ENCODE results near the gene SEPTIN2.

DNA sequence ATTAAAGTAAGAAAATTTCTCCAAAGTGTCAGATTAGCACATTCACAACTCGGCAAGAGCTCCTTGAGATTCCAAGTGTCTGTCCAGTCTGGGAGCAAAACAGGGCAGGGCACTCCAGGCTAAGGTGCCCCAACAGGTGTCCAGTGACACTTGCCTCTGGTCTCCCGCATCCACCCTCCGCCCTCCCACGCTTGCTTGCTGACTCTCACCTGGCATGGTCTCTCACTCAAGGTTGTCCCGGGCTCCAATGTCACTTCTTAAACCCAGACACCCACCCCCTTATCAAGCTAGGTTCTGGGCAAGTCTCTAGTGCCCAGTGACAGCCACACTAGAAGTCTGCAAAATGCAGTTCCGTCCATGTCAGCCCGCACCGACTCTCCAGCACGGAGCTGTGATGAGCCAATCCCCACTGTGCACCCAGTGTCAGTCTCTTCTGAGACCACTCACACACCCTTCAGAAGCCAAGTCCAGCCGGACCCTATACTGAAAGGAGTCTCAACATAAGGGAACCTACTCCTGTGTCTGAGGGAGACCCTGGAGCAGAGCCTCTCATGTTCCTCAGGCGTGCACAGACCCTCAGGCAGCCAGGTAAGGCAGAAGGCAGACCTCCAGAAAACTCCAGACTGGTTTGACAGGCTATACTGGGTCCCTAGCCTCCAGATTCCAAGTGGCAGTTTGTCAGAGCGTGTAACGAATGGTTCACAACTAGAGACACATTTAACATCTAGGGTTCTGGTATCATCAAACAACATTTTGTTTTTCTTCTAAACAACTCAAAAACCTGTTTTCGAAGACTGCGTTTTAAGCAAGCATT, 45.8 kb upstream of the SEPTIN2 start:
- TF ChIP-seq, protein P1, sequence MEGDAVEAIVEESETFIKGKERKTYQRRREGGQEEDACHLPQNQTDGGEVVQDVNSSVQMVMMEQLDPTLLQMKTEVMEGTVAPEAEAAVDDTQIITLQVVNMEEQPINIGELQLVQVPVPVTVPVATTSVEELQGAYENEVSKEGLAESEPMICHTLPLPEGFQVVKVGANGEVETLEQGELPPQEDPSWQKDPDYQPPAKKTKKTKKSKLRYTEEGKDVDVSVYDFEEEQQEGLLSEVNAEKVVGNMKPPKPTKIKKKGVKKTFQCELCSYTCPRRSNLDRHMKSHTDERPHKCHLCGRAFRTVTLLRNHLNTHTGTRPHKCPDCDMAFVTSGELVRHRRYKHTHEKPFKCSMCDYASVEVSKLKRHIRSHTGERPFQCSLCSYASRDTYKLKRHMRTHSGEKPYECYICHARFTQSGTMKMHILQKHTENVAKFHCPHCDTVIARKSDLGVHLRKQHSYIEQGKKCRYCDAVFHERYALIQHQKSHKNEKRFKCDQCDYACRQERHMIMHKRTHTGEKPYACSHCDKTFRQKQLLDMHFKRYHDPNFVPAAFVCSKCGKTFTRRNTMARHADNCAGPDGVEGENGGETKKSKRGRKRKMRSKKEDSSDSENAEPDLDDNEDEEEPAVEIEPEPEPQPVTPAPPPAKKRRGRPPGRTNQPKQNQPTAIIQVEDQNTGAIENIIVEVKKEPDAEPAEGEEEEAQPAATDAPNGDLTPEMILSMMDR (IDR thresholded peaks at IDR 0.05), result no peak
- no peak for TF ChIP-seq POLR2A (IDR thresholded peaks at IDR 0.05)

Measured in breast epithelium (tissue), 3 donors.